HG03342 (cell line): ENCODE data around the gene PRKG1.
"Not testable (repeated sequence)": the region's sequence is repeated elsewhere in the genome, so short reads cannot be mapped to it uniquely, and the experiment has no call there.

Source experiments
- ATAC-seq: cut with Tn5 transposase; IDR thresholded peaks from one replicate; pipeline ENCODE4 v1.9.1; 2021; ENCODE audit warnings: mild to moderate bottlenecking, moderate library complexity; ENCODE audit not compliant: unreplicated experiment

Gene PRKG1

GRCh38 chr10:51168086-51168815 lies 94.0 kb downstream of the PRKG1 start:
- ATAC-seq: no peak

- ATAC-seq: no peak
Measured at GRCh38 chr10:51169111-51169510, 94.8 kb downstream of the PRKG1 start.

GRCh38 chr10:51170518-51171245 lies 96.4 kb downstream of the PRKG1 start:
- ATAC-seq: no peak

GRCh38 chr10:51171946-51172345 lies 97.7 kb downstream of the PRKG1 start:
- no peak for ATAC-seq

- no peak for ATAC-seq
Measured at GRCh38 chr10:51176976-51177695, 102.8 kb downstream of the PRKG1 start.

- ATAC-seq: no peak
Measured at GRCh38 chr10:51178634-51179033, 104.3 kb downstream of the PRKG1 start.

- no peak for ATAC-seq
Measured at GRCh38 chr10:51180141-51180540, 105.9 kb downstream of the PRKG1 start.

GRCh38 chr10:51183783-51184182 lies 109.5 kb downstream of the PRKG1 start:
- no peak for ATAC-seq

GRCh38 chr10:51186361-51186760 lies 112.1 kb downstream of the PRKG1 start:
- no peak for ATAC-seq

- ATAC-seq: no peak
Measured at GRCh38 chr10:51188008-51188407, 113.7 kb downstream of the PRKG1 start.

- ATAC-seq: no peak
Measured at GRCh38 chr10:51188866-51189265, 114.6 kb downstream of the PRKG1 start.

- no peak for ATAC-seq
Measured at GRCh38 chr10:51196508-51197175, 122.4 kb downstream of the PRKG1 start.

GRCh38 chr10:51198170-51198569 lies 123.9 kb downstream of the PRKG1 start:
- no peak for ATAC-seq

- no peak for ATAC-seq
Measured at GRCh38 chr10:51201947-51202346, 127.7 kb downstream of the PRKG1 start.

- ATAC-seq: no peak
Measured at GRCh38 chr10:51203359-51203758, 129.1 kb downstream of the PRKG1 start.

- ATAC-seq: no peak
Measured at GRCh38 chr10:51204066-51204465, 129.8 kb downstream of the PRKG1 start.

- no peak for ATAC-seq
Measured at GRCh38 chr10:51204701-51205100, 130.4 kb downstream of the PRKG1 start.

- no peak for ATAC-seq
Measured at GRCh38 chr10:51206500-51206899, 132.2 kb downstream of the PRKG1 start.

- not testable (repeated sequence) for ATAC-seq
Measured at GRCh38 chr10:51212937-51213336, 138.7 kb downstream of the PRKG1 start.

- no peak for ATAC-seq
Measured at GRCh38 chr10:51214207-51215196, 140.2 kb downstream of the PRKG1 start.
